Epithelial cell of esophagus (primary cell): ENCODE results near the gene BBX.

ENCODE experiments used
- DNase-seq: peaks from one replicate; pipeline ENCODE4 v3.0.0; 2010; ENCODE audit warnings: low read depth
- H3K4me3 ChIP-seq: 2 replicates; pipeline ENCODE4 v1.5.1; 2011; ENCODE audit warnings: mild to moderate bottlenecking, low read length, control low read depth
- TF ChIP-seq, protein P1 (sequence below): IDR thresholded peaks from 2 replicates; pipeline ENCODE4 v1.5.1; 2011; ENCODE audit warnings: low read depth, mild to moderate bottlenecking, low read length, control low read depth, inconsistent platforms; ENCODE audit not compliant: insufficient read depth; ENCODE audit errors: missing control alignments

The BBX gene

GRCh38 chr3:107612664-107613084 lies 89.9 kb downstream of the BBX start:
- TF ChIP-seq, protein P1, sequence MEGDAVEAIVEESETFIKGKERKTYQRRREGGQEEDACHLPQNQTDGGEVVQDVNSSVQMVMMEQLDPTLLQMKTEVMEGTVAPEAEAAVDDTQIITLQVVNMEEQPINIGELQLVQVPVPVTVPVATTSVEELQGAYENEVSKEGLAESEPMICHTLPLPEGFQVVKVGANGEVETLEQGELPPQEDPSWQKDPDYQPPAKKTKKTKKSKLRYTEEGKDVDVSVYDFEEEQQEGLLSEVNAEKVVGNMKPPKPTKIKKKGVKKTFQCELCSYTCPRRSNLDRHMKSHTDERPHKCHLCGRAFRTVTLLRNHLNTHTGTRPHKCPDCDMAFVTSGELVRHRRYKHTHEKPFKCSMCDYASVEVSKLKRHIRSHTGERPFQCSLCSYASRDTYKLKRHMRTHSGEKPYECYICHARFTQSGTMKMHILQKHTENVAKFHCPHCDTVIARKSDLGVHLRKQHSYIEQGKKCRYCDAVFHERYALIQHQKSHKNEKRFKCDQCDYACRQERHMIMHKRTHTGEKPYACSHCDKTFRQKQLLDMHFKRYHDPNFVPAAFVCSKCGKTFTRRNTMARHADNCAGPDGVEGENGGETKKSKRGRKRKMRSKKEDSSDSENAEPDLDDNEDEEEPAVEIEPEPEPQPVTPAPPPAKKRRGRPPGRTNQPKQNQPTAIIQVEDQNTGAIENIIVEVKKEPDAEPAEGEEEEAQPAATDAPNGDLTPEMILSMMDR: no peak
- H3K4me3 ChIP-seq: no peak overlapping the region
- peak; percentile 56 for DNase-seq

DNA sequence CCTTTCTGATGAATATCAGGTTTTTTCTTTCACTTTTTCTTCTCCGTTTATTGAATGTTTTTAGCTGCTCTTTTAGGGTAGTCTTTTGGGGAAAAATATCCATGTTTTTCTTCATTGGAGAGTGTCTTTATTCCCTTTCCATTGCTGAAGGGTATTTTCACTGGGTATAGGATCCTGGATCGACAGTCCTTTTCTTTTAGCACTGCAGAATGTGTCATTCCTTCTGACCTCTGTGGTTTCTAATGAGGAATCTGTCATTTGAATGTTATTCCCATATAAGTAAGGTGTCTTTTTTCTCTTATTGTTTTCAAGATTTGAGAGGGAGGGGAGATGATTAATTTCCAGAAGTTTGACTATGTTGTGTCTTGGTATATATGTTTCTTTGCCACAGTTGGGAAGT lies 96.8 kb downstream of the BBX start:
- TF ChIP-seq, protein P1: no peak
- H3K4me3 ChIP-seq: no peak overlapping the region
- DNase-seq: peak; percentile 36

GRCh38 chr3:107620534-107620933 lies 97.8 kb downstream of the BBX start:
- DNase-seq: no peak
- H3K4me3 ChIP-seq: no peak overlapping the region
- TF ChIP-seq, protein P1: no peak

DNA sequence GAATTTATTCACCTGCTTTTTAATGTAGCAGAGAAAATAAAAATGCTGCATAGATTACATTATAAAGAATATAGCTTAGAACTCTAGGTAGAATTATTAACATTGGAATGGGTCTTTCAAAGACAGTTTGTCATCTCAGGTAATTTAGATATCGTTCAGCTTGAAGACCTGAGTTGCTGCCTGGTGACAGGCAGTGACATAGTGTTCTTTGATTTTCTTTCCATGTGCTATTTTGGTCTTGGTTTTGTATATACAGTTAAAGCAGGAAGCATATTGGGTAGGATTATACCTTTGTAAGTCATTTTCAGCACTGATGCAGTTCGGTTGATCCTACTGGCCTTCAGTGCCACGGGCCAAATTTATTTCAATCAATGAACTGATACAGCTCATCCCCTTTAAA lies 98.7 kb downstream of the BBX start:
- TF ChIP-seq, protein P1: no peak
- DNase-seq: no peak
- H3K4me3 ChIP-seq: no peak overlapping the region

DNA sequence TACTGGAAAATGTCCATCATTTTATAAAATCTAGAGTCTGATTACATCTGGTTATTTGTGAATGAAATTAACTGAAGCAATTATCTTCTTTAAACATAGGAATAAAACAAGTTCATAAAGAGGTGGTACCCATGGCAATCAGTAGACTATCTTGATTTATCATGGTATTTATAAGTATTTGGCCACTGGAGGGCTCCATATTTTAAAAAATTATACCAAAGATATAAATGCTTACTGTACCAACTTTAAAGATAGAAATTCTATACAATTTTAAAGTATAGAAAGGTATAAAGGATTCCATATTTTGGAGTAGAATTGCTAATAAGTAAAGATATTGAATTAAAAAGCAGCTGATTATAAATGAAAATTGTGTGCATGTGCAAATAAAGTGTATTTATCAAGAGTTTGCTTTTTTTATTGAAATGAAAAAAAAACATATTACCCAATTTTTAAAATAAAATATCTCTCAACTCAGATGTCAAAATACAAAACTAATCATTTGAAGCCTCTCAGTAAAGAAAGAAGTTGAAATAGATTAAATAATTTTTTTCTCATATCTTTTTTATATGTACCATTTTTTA lies 105.3 kb downstream of the BBX start:
- no peak overlapping the region for H3K4me3 ChIP-seq
- DNase-seq: no peak
- TF ChIP-seq, protein P1: no peak

DNA sequence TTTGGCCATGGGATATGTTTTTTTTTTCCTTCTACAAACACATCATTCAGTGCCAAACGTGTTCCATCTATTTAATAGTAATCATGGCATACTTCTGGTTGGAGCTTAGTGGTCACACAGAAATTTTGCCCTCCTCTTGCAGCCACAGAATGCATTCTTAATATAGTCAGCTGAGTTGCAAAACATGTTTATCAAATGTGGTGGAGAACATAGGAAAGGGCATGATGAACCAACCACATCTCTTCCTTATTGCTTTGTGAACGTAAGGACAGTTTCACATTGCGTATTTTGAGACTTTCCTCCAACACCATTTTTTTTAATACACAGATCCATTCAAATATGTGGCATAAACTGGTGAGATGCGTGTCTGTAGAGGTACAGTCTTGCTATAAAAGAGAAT lies 106.8 kb downstream of the BBX start:
- no peak overlapping the region for H3K4me3 ChIP-seq
- TF ChIP-seq, protein P1: no peak
- DNase-seq: no peak

DNA sequence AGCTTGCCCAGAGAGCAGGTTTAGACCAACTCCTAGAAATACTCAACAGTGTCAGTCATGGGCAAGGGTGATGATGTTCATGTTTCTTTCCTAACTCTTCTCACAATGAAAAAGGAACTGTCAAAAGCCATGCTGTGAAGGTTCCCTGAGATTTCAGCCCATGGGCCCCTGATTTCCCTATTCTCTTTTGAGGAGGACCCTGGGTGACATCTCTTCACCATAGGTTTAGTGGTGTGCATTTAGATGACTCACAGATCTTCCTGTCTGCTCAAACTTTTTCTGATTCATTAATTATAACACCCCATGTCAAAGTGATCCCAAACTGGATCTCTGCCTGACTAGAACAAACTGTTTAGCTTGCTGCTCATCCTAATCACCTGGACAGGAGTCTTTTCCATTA lies 108.0 kb downstream of the BBX start:
- peak; percentile 42 for DNase-seq
- no peak overlapping the region for H3K4me3 ChIP-seq
- TF ChIP-seq, protein P1: no peak
